NCI-H748 treated with DMSO at 0.1 percent for 48 hours (cell line): ENCODE measurements around the gene CDC34.
A peak's percentile ranks its signal among the peaks of the same experiment; 100 is the strongest.

ENCODE experiments used
- DNase-seq: peaks from one replicate; lab custom pipeline; 2025; lab: John Stamatoyannopoulos, UW

CDC34 gene

DNA sequence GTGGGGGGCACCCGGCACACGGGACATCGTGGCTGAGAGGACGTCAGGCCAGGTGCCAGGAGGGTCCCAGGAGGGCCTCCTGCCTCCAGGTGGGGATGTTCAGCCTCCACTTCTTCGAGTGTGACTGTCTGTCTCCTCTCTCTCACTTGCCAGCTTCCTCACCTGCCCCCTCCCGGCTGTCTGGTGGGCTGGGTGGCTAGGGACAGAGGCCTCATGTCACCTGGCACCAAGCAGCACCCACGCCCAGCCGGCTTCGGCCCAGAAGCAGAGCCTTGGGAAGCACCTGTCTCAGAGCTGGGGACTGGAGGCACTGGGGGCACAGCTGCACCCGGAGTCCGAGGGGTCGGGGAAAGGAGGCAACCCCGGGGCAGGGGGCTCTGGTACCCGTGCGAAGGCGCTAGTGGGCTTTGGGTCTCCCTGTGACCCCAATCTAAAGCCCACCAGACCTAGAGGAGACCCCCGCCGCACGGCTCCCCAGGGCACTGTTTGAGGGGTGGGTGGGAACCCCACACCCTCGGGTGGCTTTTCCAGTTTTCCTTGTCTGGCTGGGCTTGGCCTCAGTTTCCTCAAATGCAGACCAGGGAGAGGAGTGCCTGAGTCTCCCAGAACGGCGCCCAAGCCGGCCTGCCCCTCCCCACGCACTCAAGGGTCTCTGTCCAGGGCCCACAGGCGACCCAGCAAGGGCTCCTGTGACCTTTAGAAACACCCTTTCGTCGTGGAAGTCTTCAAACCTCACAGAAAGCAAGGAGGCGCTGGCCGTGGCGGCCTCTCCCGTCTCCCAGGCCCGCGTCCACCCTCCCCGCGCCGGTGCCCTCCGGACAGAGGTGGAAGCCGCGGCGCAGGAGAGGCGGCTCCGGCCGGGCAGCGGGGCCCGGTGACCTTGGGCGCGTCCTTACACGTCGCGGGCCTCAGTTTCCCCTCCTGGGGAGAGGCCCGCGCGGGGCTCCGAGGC is 57.5 kb downstream of the CDC34 start:
- DNase-seq: peak; percentile 2

- no peak for DNase-seq
Observed at GRCh38 chr19:589693-590395, 58.3 kb downstream of the CDC34 start, which contains the start of gene HCN2. TSS of gene HCN2 (plus strand) at chr19:589881. CDS start at chr19:589946, 65 bp downstream.

GRCh38 chr19:590396-590745 is 58.8 kb downstream of the CDC34 start:
- DNase-seq: no peak

- DNase-seq: no peak
Observed at GRCh38 chr19:590750-591098, 59.2 kb downstream of the CDC34 start.

DNA sequence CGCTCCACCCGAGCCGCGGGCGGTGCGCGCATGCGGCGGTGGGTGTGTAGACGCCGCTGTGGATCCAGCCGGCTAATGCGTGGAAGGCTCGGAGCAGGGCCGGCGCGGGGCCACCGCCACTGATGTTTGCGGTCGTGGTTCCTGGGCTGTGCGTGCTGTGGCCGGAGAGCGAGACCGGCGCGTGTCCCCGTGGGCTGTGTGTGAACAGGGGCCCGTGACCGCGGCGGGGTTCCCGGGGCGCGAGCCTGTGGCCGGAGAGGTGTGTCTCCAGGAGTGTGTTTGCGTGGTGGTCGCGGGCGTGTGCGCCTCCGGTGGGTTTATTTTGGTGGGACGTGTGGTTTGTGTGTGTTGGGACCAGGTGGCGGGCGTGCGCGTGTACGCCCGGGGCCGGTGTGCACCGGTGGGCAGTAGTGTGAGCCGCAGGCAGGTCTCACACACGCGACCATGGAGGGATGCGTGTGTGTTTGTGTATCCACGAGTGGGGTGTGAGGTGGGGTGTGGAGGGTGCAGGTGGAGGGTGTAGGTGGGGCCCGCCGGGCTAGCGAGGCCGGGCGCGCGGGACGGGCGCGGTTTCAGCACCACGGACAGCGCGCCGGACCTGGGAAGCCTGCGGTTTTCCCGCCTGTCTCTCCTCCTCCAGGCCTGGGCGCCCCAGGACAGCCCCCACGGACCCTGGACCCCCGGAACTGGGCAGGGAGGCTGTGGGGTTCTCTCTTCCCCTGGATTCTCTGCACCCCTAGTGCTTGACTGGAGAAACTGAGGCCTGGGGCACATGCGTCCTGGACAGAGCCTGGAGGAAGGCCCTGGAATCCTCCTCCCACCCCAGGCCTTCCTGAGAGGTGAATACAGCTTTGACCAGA is 59.8 kb downstream of the CDC34 start:
- DNase-seq: no peak
